HG02798 (cell line): ENCODE measurements around the gene GPHN.

Experiments used
- ATAC-seq: cut with Tn5 transposase; IDR thresholded peaks from one replicate; pipeline ENCODE4 v1.9.1; 2021; ENCODE audit warnings: mild to moderate bottlenecking; ENCODE audit not compliant: unreplicated experiment, poor library complexity

GPHN gene

GRCh38 chr14:66507722-66508546, at the start of gene GPHN:
Gene GPHN, plus strand, starts transcription at chr14:66508147.
- peak; percentile 91 for ATAC-seq

- ATAC-seq = no peak
Measured at GRCh38 chr14:66459603-66460002, 48.3 kb upstream of the GPHN start.

- ATAC-seq = no peak
Measured at GRCh38 chr14:66464261-66464660, 43.7 kb upstream of the GPHN start.

- no peak for ATAC-seq
Measured at GRCh38 chr14:66468778-66469367, 39.1 kb upstream of the GPHN start.

- ATAC-seq = no peak
Measured at GRCh38 chr14:66471584-66471983, 36.4 kb upstream of the GPHN start.

- ATAC-seq = no peak
Measured at GRCh38 chr14:66472251-66472650, 35.7 kb upstream of the GPHN start.

GRCh38 chr14:66473223-66473622, 34.7 kb upstream of the GPHN start:
- no peak for ATAC-seq

GRCh38 chr14:66476964-66477363, 31.0 kb upstream of the GPHN start:
- no peak for ATAC-seq

- ATAC-seq = no peak
Measured at GRCh38 chr14:66477567-66477966, 30.4 kb upstream of the GPHN start.

- ATAC-seq = no peak
Measured at GRCh38 chr14:66482873-66483272, 25.1 kb upstream of the GPHN start.

- no peak for ATAC-seq
Measured at GRCh38 chr14:66483322-66483721, 24.6 kb upstream of the GPHN start.

GRCh38 chr14:66485029-66485428, 22.9 kb upstream of the GPHN start:
- no peak for ATAC-seq

- no peak for ATAC-seq
Measured at GRCh38 chr14:66485910-66486421, 22.0 kb upstream of the GPHN start, which contains the start of gene CCDC196. Gene CCDC196, plus strand, starts transcription at chr14:66486371. Its CDS starts 132 bp downstream, at chr14:66486503.

- ATAC-seq = no peak
Measured at GRCh38 chr14:66487164-66487563, 20.8 kb upstream of the GPHN start.

GRCh38 chr14:66490143-66491111, 17.5 kb upstream of the GPHN start:
- no peak for ATAC-seq

GRCh38 chr14:66493750-66494149, 14.2 kb upstream of the GPHN start:
- no peak for ATAC-seq

GRCh38 chr14:66495218-66496098, 12.5 kb upstream of the GPHN start:
- ATAC-seq = peak; percentile 86

- ATAC-seq = no peak
Measured at GRCh38 chr14:66496188-66496807, 11.6 kb upstream of the GPHN start.

- no peak for ATAC-seq
Measured at GRCh38 chr14:66496911-66497310, 11.0 kb upstream of the GPHN start.
